HepG2 (cell line): Measurements from ENCODE around the gene TMEM235. TPM values are rescaled to one million over a fixed set of nuclear protein-coding genes. Genes with fewer than 3 reads are reported as not detected.

ENCODE experiments used
- AGO2 ChIP-seq: fragments of 200-400 bp; formaldehyde crosslinking; optimal IDR thresholded peaks from 2 replicates; pipeline ENCODE3; 2017; ENCODE audit warnings: mild to moderate bottlenecking, low read depth, low read length, moderate library complexity
- CAMTA2 ChIP-seq: sonication (generic); formaldehyde crosslinking; IDR thresholded peaks from 2 replicates; pipeline ENCODE4 v1.4.0; 2020; ENCODE audit warnings: mild to moderate bottlenecking, missing genetic modification reagents, borderline replicate concordance
- CHCHD3 ChIP-seq: sonication (generic); formaldehyde crosslinking; IDR thresholded peaks from 2 replicates; pipeline ENCODE4 v1.8.0; 2022; ENCODE audit warnings: mild to moderate bottlenecking, missing genetic modification reagents, moderate library complexity
- DMAP1 ChIP-seq: IDR thresholded peaks from 2 replicates; pipeline ENCODE4 v1.6.1; 2016
- FOSL1 ChIP-seq: sonication (generic); formaldehyde crosslinking; IDR thresholded peaks from 2 replicates; pipeline ENCODE4 v1.9.0; 2021; ENCODE audit warnings: missing genetic modification reagents, borderline replicate concordance
- GLI4 ChIP-seq: sonication (generic); formaldehyde crosslinking; IDR thresholded peaks from 2 replicates; pipeline ENCODE4 v1.5.1; 2020; ENCODE audit warnings: missing genetic modification reagents, mild to moderate bottlenecking, moderate library complexity, borderline replicate concordance
- HOXA3 ChIP-seq: sonication (generic); formaldehyde crosslinking; IDR thresholded peaks from 2 replicates; pipeline ENCODE4 v1.5.0; 2020; ENCODE audit warnings: missing genetic modification reagents
- ISL2 ChIP-seq: sonication (generic); formaldehyde crosslinking; IDR thresholded peaks from 2 replicates; pipeline ENCODE4 v1.5.0; 2020; ENCODE audit warnings: missing genetic modification reagents
- KDM3A ChIP-seq: IDR thresholded peaks from 2 replicates; pipeline ENCODE4 v1.6.1; 2018; ENCODE audit warnings: low read depth, missing compliant biosample characterization
- MTA1 ChIP-seq: sonication (generic); formaldehyde crosslinking; IDR thresholded peaks from 2 replicates; pipeline ENCODE4 v1.4.0; 2020; ENCODE audit warnings: missing genetic modification reagents, mild to moderate bottlenecking, borderline replicate concordance
- MZF1 ChIP-seq: sonication (generic); formaldehyde crosslinking; IDR thresholded peaks from 2 replicates; pipeline ENCODE4 v1.8.1; 2023; ENCODE audit warnings: mild to moderate bottlenecking, missing genetic modification reagents, borderline replicate concordance
- NFKB2 ChIP-seq: sonication (generic); formaldehyde crosslinking; IDR thresholded peaks from 2 replicates; pipeline ENCODE4 v1.4.0; 2020; ENCODE audit warnings: missing genetic modification reagents, borderline replicate concordance
- PHF20 ChIP-seq: sonication (generic); formaldehyde crosslinking; IDR thresholded peaks from 2 replicates; pipeline ENCODE4 v1.5.0; 2020; ENCODE audit warnings: mild to moderate bottlenecking, missing genetic modification reagents
- PLRG1 ChIP-seq: fragments of 450-650 bp; conservative IDR thresholded peaks from 2 replicates; pipeline ENCODE4 v1.6.1; 2016
- PPARG ChIP-seq: conservative IDR thresholded peaks from 2 replicates; pipeline ENCODE4 v1.6.1; 2016; ENCODE audit warnings: missing biosample characterization, missing genetic modification reagents
- RNF2 ChIP-seq: fragments of 450-650 bp; conservative IDR thresholded peaks from 2 replicates; pipeline ENCODE4 v1.6.1; 2016; ENCODE audit warnings: low read depth
- SPEN ChIP-seq: sonication (generic); formaldehyde crosslinking; IDR thresholded peaks from 2 replicates; pipeline ENCODE4 v1.5.1; 2020; ENCODE audit warnings: low read depth, mild to moderate bottlenecking, missing genetic modification reagents
- SRF ChIP-seq: IDR thresholded peaks from 2 replicates; pipeline ENCODE4 v1.6.1; 2011; ENCODE audit warnings: mild to moderate bottlenecking, low read depth, low read length, moderate library complexity
- TBP ChIP-seq: sonication (generic); formaldehyde crosslinking; IDR thresholded peaks from 2 replicates; pipeline ENCODE4 v1.5.0; 2020; ENCODE audit warnings: missing genetic modification reagents
- ZBTB7A ChIP-seq: sonication (generic); formaldehyde crosslinking; IDR thresholded peaks from 2 replicates; pipeline ENCODE4 v1.8.0; 2022; ENCODE audit warnings: mild to moderate bottlenecking, missing genetic modification reagents
- ZNF431 ChIP-seq: sonication (generic); formaldehyde crosslinking; IDR thresholded peaks from 2 replicates; pipeline ENCODE4 v1.9.0; 2022; ENCODE audit warnings: missing genetic modification reagents, low read depth, mild to moderate bottlenecking, borderline replicate concordance
- ZNF432 ChIP-seq: sonication (generic); formaldehyde crosslinking; IDR thresholded peaks from 2 replicates; pipeline ENCODE4 v1.5.0; 2020; ENCODE audit warnings: missing genetic modification reagents, mild to moderate bottlenecking, borderline replicate concordance
- ZNF605 ChIP-seq: sonication (generic); formaldehyde crosslinking; IDR thresholded peaks from 2 replicates; pipeline ENCODE4 v1.8.0; 2022; ENCODE audit warnings: mild to moderate bottlenecking, missing genetic modification reagents
- ZNF652 ChIP-seq: IDR thresholded peaks from 2 replicates; pipeline ENCODE4 v1.6.1; 2016; ENCODE audit warnings: low read depth, borderline replicate concordance
- ZNF83 ChIP-seq: sonication (generic); formaldehyde crosslinking; IDR thresholded peaks from 2 replicates; pipeline ENCODE4 v1.4.0; 2020; ENCODE audit warnings: missing genetic modification reagents, mild to moderate bottlenecking, borderline replicate concordance
- ZSCAN21 ChIP-seq: sonication (generic); formaldehyde crosslinking; IDR thresholded peaks from 2 replicates; pipeline ENCODE4 v1.8.0; 2022; ENCODE audit warnings: mild to moderate bottlenecking, missing genetic modification reagents, moderate library complexity, borderline replicate concordance
- polyA plus RNA-seq, 8 experiments: library from polyadenylated mRNA; depleted of rRNA in 3 of 8; stranded (reverse) in 7 of 8; unstranded in 1 of 8; fragments of >200 nt; fragmentation: Illumina TruSeq in 4 of 8; extraction: Trizol in 4 of 8; gene quantifications; 2 replicates each; pipeline versions ENCODE4 v1.2.1 to v1.2.3, GENCODE V29; 2011 to 2016; ENCODE audit warnings: low read depth in 4 of 8, missing spikeins in 1 of 8, mixed read lengths in 1 of 8; ENCODE audit not compliant: insufficient read depth in 1 of 8
- total RNA-seq, 5 experiments: library from RNA; depleted of rRNA; stranded (reverse); fragments of >200 nt; fragmentation: Illumina TruSeq; extraction: Trizol; gene quantifications; 2 replicates each; pipeline ENCODE4 v1.2.3, GENCODE V29; 2016; ENCODE audit warnings: low read depth in 1 of 5
- TF ChIP-seq, protein P1 (sequence below): sonication (generic); formaldehyde crosslinking; conservative IDR thresholded peaks from 2 replicates; pipeline ENCODE4 v1.4.0; 2020; ENCODE audit warnings: missing genetic modification reagents
- TF ChIP-seq, protein P2 (sequence below): IDR thresholded peaks from 2 replicates; pipeline ENCODE4 v1.6.1; 2016; ENCODE audit warnings: low read depth, borderline replicate concordance
- TF ChIP-seq, protein P3 (sequence below): IDR thresholded peaks from 2 replicates; pipeline ENCODE4 v1.6.1; 2018; ENCODE audit warnings: missing genetic modification reagents

Gene TMEM235
- total and polyA plus RNA-seq, 2 of the 13 experiments (the other 11 are each of a cell fraction or from before 2014, with no cell fraction given), result not detected

DNA sequence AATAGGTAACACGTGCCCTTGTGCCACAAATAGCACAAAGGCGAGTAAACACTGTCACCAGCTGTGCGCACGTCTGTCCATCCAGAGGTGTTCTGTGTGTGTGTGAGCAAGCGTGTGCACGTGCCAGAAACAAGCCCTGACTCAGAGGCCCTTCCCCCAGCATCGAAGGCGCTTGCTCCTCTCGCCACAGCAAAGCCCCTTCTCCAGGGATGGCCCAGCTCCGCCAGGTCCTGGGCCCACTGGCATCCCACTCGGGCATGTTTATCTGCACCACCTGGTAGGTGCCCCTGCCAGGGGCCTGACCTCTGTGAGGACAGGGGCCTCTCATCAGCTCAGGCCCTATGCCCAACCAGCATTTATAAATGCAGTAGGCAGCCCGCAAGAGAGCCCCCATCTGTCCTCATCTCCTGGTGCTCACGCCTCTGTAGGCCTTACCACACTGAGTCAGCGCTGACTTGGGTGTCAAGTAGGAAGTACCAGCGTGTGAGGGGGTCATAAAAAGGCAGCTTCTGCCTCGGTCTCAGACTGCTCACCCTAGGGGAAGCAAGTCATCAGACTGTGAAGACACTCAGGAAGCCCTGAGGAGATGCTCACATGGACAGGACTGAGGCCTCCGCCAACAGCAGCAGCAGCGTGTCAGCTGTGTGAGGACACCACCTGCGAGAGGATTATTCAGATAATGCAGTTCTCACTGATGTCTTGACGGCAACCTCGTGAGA, 10.8 kb downstream of the TMEM235 start (continued):
- TF ChIP-seq RNF2, result peak; percentile 42; the same call in 1 of the 2 replicates
- no peak for TF ChIP-seq AGO2
- TF ChIP-seq PHF20, result peak; percentile 11; the same call in 1 of the 2 replicates
- TF ChIP-seq ZSCAN21 (CRISPR knock-in tag), result peak; percentile 8; the same call in 1 of the 2 replicates
- TF ChIP-seq KDM3A (CRISPR knock-in tag), result peak; percentile 51; the same call in 1 of the 2 replicates
- TF ChIP-seq ZBTB7A (CRISPR knock-in tag), result 0 out of 2 replicates have a peak, but pooled peaks have one; percentile 64
- TF ChIP-seq, protein P1, sequence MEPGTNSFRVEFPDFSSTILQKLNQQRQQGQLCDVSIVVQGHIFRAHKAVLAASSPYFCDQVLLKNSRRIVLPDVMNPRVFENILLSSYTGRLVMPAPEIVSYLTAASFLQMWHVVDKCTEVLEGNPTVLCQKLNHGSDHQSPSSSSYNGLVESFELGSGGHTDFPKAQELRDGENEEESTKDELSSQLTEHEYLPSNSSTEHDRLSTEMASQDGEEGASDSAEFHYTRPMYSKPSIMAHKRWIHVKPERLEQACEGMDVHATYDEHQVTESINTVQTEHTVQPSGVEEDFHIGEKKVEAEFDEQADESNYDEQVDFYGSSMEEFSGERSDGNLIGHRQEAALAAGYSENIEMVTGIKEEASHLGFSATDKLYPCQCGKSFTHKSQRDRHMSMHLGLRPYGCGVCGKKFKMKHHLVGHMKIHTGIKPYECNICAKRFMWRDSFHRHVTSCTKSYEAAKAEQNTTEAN, result 0 out of 2 replicates have a peak, but pooled peaks have one; percentile 12
- peak; percentile 47; the same call in 1 of the 2 replicates for TF ChIP-seq ZNF431
- 0 out of 2 replicates have a peak, but pooled peaks have one; percentile 53 for TF ChIP-seq ZNF83 (CRISPR knock-in tag)
- no peak for TF ChIP-seq CAMTA2 (CRISPR knock-in tag)
- 0 out of 2 replicates have a peak, but pooled peaks have one; percentile 4 for TF ChIP-seq PPARG
- TF ChIP-seq PLRG1, result no peak
- peak; percentile 10; the same call in 1 of the 2 replicates for TF ChIP-seq HOXA3 (CRISPR knock-in tag)
- TF ChIP-seq MZF1 (CRISPR knock-in tag), result 0 out of 2 replicates have a peak, but pooled peaks have one; percentile 79
- TF ChIP-seq, protein P2, sequence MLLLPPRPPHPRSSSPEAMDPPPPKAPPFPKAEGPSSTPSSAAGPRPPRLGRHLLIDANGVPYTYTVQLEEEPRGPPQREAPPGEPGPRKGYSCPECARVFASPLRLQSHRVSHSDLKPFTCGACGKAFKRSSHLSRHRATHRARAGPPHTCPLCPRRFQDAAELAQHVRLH (CRISPR knock-in tag), result no peak
- TF ChIP-seq ZNF652 (CRISPR knock-in tag), result no peak
- TF ChIP-seq ZNF605 (CRISPR knock-in tag), result 0 out of 2 replicates have a peak, but pooled peaks have one; percentile 16
- TF ChIP-seq MTA1 (CRISPR knock-in tag), result 0 out of 2 replicates have a peak, but pooled peaks have one; percentile 11
- 0 out of 2 replicates have a peak, but pooled peaks have one; percentile 21 for TF ChIP-seq NFKB2 (CRISPR knock-in tag)
- 0 out of 2 replicates have a peak, but pooled peaks have one; percentile 6 for TF ChIP-seq ISL2 (CRISPR knock-in tag)
- TF ChIP-seq, protein P3, sequence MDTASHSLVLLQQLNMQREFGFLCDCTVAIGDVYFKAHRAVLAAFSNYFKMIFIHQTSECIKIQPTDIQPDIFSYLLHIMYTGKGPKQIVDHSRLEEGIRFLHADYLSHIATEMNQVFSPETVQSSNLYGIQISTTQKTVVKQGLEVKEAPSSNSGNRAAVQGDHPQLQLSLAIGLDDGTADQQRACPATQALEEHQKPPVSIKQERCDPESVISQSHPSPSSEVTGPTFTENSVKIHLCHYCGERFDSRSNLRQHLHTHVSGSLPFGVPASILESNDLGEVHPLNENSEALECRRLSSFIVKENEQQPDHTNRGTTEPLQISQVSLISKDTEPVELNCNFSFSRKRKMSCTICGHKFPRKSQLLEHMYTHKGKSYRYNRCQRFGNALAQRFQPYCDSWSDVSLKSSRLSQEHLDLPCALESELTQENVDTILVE, result peak; percentile 43; the same call in 1 of the 2 replicates
- no peak for TF ChIP-seq SPEN (CRISPR knock-in tag)
- no peak for TF ChIP-seq SRF
- TF ChIP-seq GLI4 (CRISPR knock-in tag), result no peak
- TF ChIP-seq ZNF432 (CRISPR knock-in tag), result 0 out of 2 replicates have a peak, but pooled peaks have one; percentile 24
- TF ChIP-seq CHCHD3 (CRISPR knock-in tag), result peak; percentile 23; the same call in 1 of the 2 replicates
- no peak for TF ChIP-seq TBP (CRISPR knock-in tag)
- 0 out of 2 replicates have a peak, but pooled peaks have one; percentile 10 for TF ChIP-seq FOSL1 (CRISPR knock-in tag)
- no peak for TF ChIP-seq DMAP1
